22Rv1 (cell line): Measurements from ENCODE around the gene CRACR2A.

Experiments
- CTCF ChIP-seq: fragments of 450-650 bp; IDR thresholded peaks from 2 replicates; pipeline ENCODE4 v1.5.1; 2017; ENCODE audit warnings: mild to moderate bottlenecking
- ZFX ChIP-seq: fragments of 450-650 bp; IDR thresholded peaks from 2 replicates; pipeline ENCODE4 v1.6.1; 2017; ENCODE audit warnings: antibody characterized with exemption, borderline replicate concordance

GRCh38 chr12:3700861-3701260 lies 52.0 kb downstream of the CRACR2A start:
- TF ChIP-seq CTCF (no peak), ZFX (no peak)
